Measurements from ENCODE around the gene ZNF613.
A peak's percentile ranks its signal among the peaks of the same experiment; 100 is the strongest.
"Not testable (repeated sequence)": the region's sequence is repeated elsewhere in the genome, so short reads cannot be mapped to it uniquely, and the experiment has no call there.

Gene ZNF613

DNA sequence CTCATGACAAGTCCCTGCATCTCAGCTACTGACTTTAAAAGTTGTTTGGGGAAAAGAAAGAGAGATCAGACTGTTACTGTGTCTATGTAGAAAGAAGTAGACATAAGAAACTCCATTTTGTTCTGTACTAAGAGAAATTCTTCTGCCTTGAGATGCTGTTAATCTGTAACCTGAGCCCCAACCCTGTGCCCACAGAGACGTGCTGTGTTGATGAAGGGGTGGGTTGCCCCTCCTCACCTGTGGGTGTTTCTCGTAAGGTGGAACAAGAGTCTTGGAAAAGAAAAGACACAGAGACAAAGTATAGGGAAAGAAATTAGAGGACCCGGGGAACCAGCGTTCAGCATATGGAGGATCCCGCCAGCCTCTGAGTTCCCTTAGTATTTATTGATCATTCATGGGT, 19.3 kb upstream of the ZNF613 start:
- H3K4me1 ChIP-seq (ENCODE audit: insufficient read depth, low read length); H2AFZ ChIP-seq (ENCODE audit: low read depth, low read length); H3K36me3 ChIP-seq (ENCODE audit: insufficient read depth, low read length); H3K4me3 ChIP-seq (ENCODE audit: low read length); H3K27me3 ChIP-seq (ENCODE audit: insufficient read depth, low read length): not testable (repeated sequence)
- peaks cover 13% of the 10 kb centered on the region for H3K9me3 ChIP-seq (ENCODE audit: low read length)

DNA sequence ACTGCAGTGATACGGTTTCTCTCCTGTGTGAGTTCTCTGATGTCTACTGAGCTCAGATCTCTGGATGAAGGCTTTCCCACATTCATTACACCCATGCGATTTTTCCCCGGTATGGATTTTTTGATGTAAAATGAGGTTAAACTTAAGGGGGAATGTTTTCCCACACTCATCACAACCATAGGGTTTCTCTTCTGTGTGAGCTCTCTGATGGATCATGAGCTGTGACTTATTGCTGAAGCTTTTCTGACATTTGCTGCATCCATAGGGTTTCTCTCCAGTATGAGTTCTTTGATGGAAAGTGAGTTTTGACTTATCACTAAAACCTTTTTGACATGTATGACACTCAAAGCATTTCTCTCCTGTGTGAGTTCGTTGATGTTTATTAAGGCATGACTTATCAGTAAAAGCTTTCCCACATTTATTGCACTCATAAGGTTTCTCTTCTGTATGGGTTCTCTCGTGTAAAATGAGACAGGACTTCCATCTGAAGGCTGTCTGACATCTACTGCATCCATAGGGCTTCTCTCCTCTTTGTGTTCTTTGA, 11.9 kb upstream of the ZNF613 start:
- Histone ChIP-seq H3K4me1 (ENCODE audit: insufficient read depth, low read length) (no peaks in the 10 kb centered on the region), H3K9me3 (ENCODE audit: low read length) (peaks cover 22% of the 10 kb centered on the region), H3K27me3 (ENCODE audit: insufficient read depth, low read length) (no peaks in the 10 kb centered on the region), H3K36me3 (ENCODE audit: insufficient read depth, low read length) (no peaks in the 10 kb centered on the region), H2AFZ (ENCODE audit: low read depth, low read length) (no peak overlapping the region), H3K4me3 (ENCODE audit: low read length) (no peak overlapping the region)

GRCh38 chr19:51916167-51916566, 11.1 kb upstream of the ZNF613 start:
- Histone ChIP-seq H3K9me3 (ENCODE audit: low read length) (peaks cover 23% of the 10 kb centered on the region), H3K36me3 (ENCODE audit: insufficient read depth, low read length) (no peaks in the 10 kb centered on the region), H3K4me1 (ENCODE audit: insufficient read depth, low read length) (no peaks in the 10 kb centered on the region), H3K4me3 (ENCODE audit: low read length) (no peak overlapping the region), H2AFZ (ENCODE audit: low read depth, low read length) (no peak overlapping the region), H3K27me3 (ENCODE audit: insufficient read depth, low read length) (no peaks in the 10 kb centered on the region)

GRCh38 chr19:51919606-51920005, 7.7 kb upstream of the ZNF613 start:
- H3K36me3 ChIP-seq (ENCODE audit: insufficient read depth, low read length): no peaks in the 10 kb centered on the region
- H3K27me3 ChIP-seq (ENCODE audit: insufficient read depth, low read length): no peaks in the 10 kb centered on the region
- H3K4me3 ChIP-seq (ENCODE audit: low read length): no peak overlapping the region
- peaks cover 27% of the 10 kb centered on the region for H3K9me3 ChIP-seq (ENCODE audit: low read length)
- H3K4me1 ChIP-seq (ENCODE audit: insufficient read depth, low read length): no peaks in the 10 kb centered on the region
- H2AFZ ChIP-seq (ENCODE audit: low read depth, low read length): no peak overlapping the region

DNA sequence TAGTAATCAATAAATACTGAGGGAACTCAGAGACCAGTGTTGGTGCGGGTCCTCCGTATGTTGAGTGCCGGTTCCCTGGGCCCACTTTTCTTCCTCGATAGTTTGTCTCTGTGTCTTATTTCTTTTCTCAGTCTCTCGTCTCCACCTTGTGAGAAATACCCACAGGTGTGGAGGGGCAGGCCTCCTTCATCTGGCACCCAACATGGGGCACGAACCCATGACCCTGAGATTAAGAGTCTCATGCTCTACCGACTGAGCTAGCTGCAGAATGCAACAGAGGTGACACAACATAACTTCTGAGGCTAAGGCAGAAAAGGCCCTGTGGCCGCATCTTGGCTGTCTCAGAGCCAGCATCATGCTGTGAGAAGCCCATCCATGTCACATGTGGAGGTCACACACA, 5.3 kb upstream of the ZNF613 start:
- Histone ChIP-seq H3K4me1 (ENCODE audit: insufficient read depth, low read length) (no peaks in the 10 kb centered on the region), H3K9me3 (ENCODE audit: low read length) (peaks cover 29% of the 10 kb centered on the region), H2AFZ (ENCODE audit: low read depth, low read length) (no peak overlapping the region), H3K4me3 (ENCODE audit: low read length) (no peak overlapping the region), H3K36me3 (ENCODE audit: insufficient read depth, low read length) (no peaks in the 10 kb centered on the region), H3K27me3 (ENCODE audit: insufficient read depth, low read length) (no peaks in the 10 kb centered on the region)

DNA sequence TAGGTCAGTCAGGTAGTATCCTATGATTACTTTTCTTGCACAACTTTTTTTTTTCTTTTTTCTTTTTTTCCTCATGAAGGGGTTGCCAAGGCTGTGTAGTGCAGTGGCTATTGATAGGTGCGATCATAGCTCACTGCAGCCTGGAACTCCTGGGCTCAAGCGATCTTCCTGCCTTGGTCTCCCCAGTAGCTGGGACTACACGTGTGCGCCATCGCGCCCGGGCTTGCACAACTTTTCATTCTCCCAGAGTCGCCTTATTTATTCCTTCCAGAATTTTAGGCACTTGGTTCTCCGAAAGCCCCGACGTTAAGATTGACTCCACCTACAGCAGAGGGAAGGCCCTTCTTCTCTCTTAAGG, 867 bp upstream of the ZNF613 start:
- Histone ChIP-seq H3K4me1 (ENCODE audit: insufficient read depth, low read length) (peaks cover 4% of the 10 kb centered on the region), H3K9me3 (ENCODE audit: low read length) (peaks cover 20% of the 10 kb centered on the region), H3K4me3 (ENCODE audit: low read length) (peak overlapping the region; percentile 75), H2AFZ (ENCODE audit: low read depth, low read length) (peak overlapping the region; percentile 84), H3K27me3 (ENCODE audit: insufficient read depth, low read length) (no peaks in the 10 kb centered on the region), H3K36me3 (ENCODE audit: insufficient read depth, low read length) (peaks cover 17% of the 10 kb centered on the region)

GRCh38 chr19:51927859-51928258, 587 bp downstream of the ZNF613 start:
- Histone ChIP-seq H3K4me1 (ENCODE audit: insufficient read depth, low read length) (peaks cover 4% of the 10 kb centered on the region), H3K9me3 (ENCODE audit: low read length) (peaks cover 17% of the 10 kb centered on the region), H3K4me3 (ENCODE audit: low read length) (peak overlapping the region; percentile 75), H3K27me3 (ENCODE audit: insufficient read depth, low read length) (no peaks in the 10 kb centered on the region), H3K36me3 (ENCODE audit: insufficient read depth, low read length) (peaks cover 31% of the 10 kb centered on the region), H2AFZ (ENCODE audit: low read depth, low read length) (peak overlapping the region; percentile 84)

DNA sequence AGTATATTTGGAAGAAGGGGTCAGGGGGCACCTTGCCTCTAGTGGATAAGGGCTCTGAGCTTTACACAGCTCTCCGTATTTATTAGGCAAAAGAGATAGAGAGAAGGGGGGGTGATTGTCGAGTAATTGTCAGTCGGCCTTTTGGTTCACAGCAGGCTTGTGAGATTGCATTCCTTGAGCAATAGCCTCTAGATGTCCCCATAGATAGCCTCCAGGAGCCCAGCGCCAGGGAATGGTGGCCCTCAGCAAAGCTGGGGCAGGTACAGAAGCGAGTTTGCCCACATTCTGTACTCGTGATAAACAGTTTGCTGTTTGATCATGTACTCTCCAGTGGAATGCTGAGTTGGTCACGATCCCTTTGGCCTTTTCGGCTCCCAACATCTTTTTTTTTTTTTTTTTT, 4.6 kb downstream of the ZNF613 start:
- Histone ChIP-seq H3K27me3 (ENCODE audit: insufficient read depth, low read length) (no peaks in the 10 kb centered on the region), H3K4me3 (ENCODE audit: low read length) (no peak overlapping the region), H3K4me1 (ENCODE audit: insufficient read depth, low read length) (peaks cover 4% of the 10 kb centered on the region), H3K9me3 (ENCODE audit: low read length) (peaks cover 40% of the 10 kb centered on the region), H3K36me3 (ENCODE audit: insufficient read depth, low read length) (peaks cover 58% of the 10 kb centered on the region), H2AFZ (ENCODE audit: low read depth, low read length) (no peak overlapping the region)

DNA sequence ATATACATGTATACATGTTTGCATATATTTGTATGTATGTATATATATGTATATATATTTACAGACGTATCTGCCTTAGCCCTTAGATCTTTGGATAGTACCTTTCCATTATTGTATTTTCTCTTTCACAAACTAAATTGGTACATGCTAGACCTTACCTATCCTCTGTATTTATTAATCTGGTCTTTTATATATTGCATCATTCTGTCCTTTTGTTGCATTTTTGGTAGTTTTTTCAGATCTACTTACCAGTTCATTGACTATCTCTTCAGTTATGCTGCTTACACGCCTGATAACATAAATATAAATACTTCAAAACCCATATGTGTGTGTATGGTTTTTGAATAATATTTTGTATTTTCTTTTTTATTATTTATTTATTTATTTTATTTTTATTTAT, 11.7 kb downstream of the ZNF613 start:
- Histone ChIP-seq H3K4me3 (ENCODE audit: low read length) (no peak overlapping the region), H2AFZ (ENCODE audit: low read depth, low read length) (no peak overlapping the region), H3K9me3 (ENCODE audit: low read length) (peaks cover 70% of the 10 kb centered on the region), H3K36me3 (ENCODE audit: insufficient read depth, low read length) (peaks cover 79% of the 10 kb centered on the region), H3K4me1 (ENCODE audit: insufficient read depth, low read length) (no peaks in the 10 kb centered on the region), H3K27me3 (ENCODE audit: insufficient read depth, low read length) (no peaks in the 10 kb centered on the region)

DNA sequence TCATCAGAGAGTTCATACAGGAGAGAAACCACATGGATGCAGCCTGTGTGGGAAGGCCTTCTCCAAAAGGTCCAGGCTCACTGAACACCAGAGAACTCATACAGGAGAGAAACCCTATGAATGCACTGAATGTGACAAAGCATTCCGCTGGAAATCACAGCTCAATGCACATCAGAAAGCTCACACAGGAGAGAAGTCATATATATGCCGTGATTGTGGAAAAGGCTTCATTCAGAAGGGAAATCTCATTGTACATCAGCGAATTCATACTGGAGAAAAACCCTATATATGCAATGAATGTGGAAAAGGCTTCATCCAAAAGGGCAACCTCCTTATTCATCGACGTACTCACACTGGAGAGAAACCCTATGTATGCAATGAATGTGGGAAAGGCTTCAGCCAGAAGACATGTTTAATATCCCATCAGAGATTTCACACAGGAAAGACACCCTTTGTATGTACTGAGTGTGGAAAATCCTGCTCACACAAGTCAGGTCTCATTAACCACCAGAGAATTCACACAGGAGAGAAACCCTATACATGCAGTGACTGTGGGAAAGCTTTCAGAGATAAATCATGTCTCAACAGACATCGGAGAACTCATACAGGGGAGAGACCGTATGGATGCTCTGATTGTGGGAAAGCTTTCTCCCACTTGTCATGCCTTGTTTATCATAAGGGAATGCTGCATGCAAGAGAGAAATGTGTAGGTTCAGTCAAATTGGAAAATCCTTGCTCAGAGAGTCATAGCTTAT, 17.7 kb downstream of the ZNF613 start:
- Histone ChIP-seq H3K9me3 (ENCODE audit: low read length) (peaks cover 73% of the 10 kb centered on the region), H3K4me1 (ENCODE audit: insufficient read depth, low read length) (no peaks in the 10 kb centered on the region), H3K36me3 (ENCODE audit: insufficient read depth, low read length) (peaks cover 60% of the 10 kb centered on the region), H2AFZ (ENCODE audit: low read depth, low read length) (no peak overlapping the region), H3K4me3 (ENCODE audit: low read length) (no peak overlapping the region), H3K27me3 (ENCODE audit: insufficient read depth, low read length) (no peaks in the 10 kb centered on the region)

DNA sequence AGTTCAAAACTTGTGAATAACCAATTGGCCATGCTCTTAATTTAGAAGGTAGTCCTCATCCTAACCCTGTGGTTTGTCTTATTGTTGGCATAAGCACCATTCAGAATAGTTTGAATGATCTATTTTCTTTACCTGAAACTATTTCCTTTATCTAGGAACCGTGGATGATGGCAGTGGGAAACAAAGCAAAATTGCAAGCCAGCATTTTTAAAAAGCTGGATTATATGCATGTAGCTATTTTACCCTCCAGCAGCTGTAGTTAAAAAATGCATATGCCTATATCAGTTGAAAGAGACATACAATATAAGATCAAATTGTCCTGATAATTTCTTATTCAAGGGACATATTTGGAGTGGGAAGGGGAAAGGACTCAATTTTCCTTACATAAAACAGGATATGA, 19.3 kb downstream of the ZNF613 start:
- H2AFZ ChIP-seq (ENCODE audit: low read depth, low read length): no peak overlapping the region
- no peaks in the 10 kb centered on the region for H3K4me1 ChIP-seq (ENCODE audit: insufficient read depth, low read length)
- H3K4me3 ChIP-seq (ENCODE audit: low read length): no peak overlapping the region
- H3K36me3 ChIP-seq (ENCODE audit: insufficient read depth, low read length): peaks cover 44% of the 10 kb centered on the region
- H3K9me3 ChIP-seq (ENCODE audit: low read length): peaks cover 57% of the 10 kb centered on the region
- H3K27me3 ChIP-seq (ENCODE audit: insufficient read depth, low read length): no peaks in the 10 kb centered on the region

- H3K27me3 ChIP-seq (ENCODE audit: insufficient read depth, low read length): no peaks in the 10 kb centered on the region
- H3K36me3 ChIP-seq (ENCODE audit: insufficient read depth, low read length): peaks cover 21% of the 10 kb centered on the region
- no peak overlapping the region for H2AFZ ChIP-seq (ENCODE audit: low read depth, low read length)
- H3K4me1 ChIP-seq (ENCODE audit: insufficient read depth, low read length): no peaks in the 10 kb centered on the region
- H3K9me3 ChIP-seq (ENCODE audit: low read length): peaks cover 37% of the 10 kb centered on the region
- H3K4me3 ChIP-seq (ENCODE audit: low read length): no peak overlapping the region
Measured at GRCh38 chr19:51948975-51949374, 21.7 kb downstream of the ZNF613 start.

GRCh38 chr19:51957846-51958245, 30.6 kb downstream of the ZNF613 start:
- not testable (repeated sequence) for H3K4me3 ChIP-seq (ENCODE audit: low read length); H3K27me3 ChIP-seq (ENCODE audit: insufficient read depth, low read length); H3K4me1 ChIP-seq (ENCODE audit: insufficient read depth, low read length); H3K9me3 ChIP-seq (ENCODE audit: low read length); H3K36me3 ChIP-seq (ENCODE audit: insufficient read depth, low read length); H2AFZ ChIP-seq (ENCODE audit: low read depth, low read length)

GRCh38 chr19:51959791-51960190, 32.5 kb downstream of the ZNF613 start:
- no peak overlapping the region for H3K4me3 ChIP-seq (ENCODE audit: low read length)
- H2AFZ ChIP-seq (ENCODE audit: low read depth, low read length): no peak overlapping the region
- peaks cover 9% of the 10 kb centered on the region for H3K9me3 ChIP-seq (ENCODE audit: low read length)
- H3K27me3 ChIP-seq (ENCODE audit: insufficient read depth, low read length): no peaks in the 10 kb centered on the region
- no peaks in the 10 kb centered on the region for H3K4me1 ChIP-seq (ENCODE audit: insufficient read depth, low read length)
- H3K36me3 ChIP-seq (ENCODE audit: insufficient read depth, low read length): peaks cover 13% of the 10 kb centered on the region

Data from neuron (in vitro differentiated cells).